Esophagus muscularis mucosa (tissue), 4 donors: ENCODE results near the gene DBNDD2.

Experiments
- EP300 ChIP-seq: sonication (generic); formaldehyde crosslinking; IDR thresholded peaks from one replicate; pipeline ENCODE4 v1.6.1; 2017; ENCODE audit warnings: antibody characterized with exemption
- POLR2A ChIP-seq: fragments of 450-650 bp; IDR thresholded peaks from one replicate; pipeline ENCODE4 v1.6.1; 2017; ENCODE audit warnings: antibody characterized with exemption, moderate library complexity, mild to moderate bottlenecking, low read depth
- TF ChIP-seq, protein P1 (sequence below), 3 experiments: fragments of 200-600 bp in 2 of 3; fragments of 450-650 bp in 1 of 3; sonication (generic) in 2 of 3; IDR thresholded peaks; one replicate each; pipeline ENCODE4 v1.5.1; 2017 to 2019; ENCODE audit warnings: antibody characterized with exemption in 3 of 3, mild to moderate bottlenecking in 2 of 3, moderate library complexity in 1 of 3

DNA sequence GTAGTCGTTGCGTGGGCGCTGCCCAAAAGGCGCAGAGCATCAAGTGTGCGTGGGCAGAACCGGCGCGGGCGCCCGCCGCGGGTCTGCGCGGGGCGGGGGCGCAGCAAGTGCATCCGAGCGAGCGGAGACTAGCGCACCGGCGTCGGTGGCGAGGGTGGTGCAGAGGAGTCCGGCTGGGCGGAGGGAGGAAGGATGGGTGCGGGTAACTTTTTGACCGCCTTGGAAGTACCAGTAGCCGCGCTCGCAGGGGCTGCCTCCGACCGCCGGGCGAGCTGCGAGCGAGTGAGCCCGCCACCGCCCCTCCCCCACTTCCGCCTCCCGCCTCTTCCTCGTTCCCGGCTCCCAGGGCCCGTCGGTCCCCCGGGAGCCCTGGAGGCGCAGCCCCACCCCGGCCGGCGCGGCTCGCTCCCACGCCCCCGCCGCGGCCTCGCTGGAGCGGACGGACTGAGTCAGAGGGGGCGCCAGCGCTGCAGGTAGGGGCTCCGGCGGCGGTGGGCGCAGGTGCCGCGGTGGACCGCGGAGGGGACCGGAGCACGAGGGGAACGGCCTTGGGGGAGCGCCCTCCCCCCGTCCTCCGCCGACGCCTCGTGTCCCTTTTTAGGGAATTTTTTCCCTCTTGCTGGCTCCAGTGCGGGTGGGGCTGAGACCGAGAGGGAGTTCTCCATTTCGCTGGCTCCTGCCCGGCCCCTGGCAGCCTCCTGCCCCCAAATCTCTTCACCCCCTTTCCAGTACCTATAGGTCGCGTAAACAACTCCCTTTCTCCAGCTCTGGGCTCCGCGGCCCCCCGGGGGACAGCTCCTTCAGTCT is 1.6 kb upstream of the DBNDD2 start:
- TF ChIP-seq, protein P1, sequence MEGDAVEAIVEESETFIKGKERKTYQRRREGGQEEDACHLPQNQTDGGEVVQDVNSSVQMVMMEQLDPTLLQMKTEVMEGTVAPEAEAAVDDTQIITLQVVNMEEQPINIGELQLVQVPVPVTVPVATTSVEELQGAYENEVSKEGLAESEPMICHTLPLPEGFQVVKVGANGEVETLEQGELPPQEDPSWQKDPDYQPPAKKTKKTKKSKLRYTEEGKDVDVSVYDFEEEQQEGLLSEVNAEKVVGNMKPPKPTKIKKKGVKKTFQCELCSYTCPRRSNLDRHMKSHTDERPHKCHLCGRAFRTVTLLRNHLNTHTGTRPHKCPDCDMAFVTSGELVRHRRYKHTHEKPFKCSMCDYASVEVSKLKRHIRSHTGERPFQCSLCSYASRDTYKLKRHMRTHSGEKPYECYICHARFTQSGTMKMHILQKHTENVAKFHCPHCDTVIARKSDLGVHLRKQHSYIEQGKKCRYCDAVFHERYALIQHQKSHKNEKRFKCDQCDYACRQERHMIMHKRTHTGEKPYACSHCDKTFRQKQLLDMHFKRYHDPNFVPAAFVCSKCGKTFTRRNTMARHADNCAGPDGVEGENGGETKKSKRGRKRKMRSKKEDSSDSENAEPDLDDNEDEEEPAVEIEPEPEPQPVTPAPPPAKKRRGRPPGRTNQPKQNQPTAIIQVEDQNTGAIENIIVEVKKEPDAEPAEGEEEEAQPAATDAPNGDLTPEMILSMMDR (IDR thresholded peaks at IDR 0.05), result peak in 1 of 3 experiments; percentile 3
- TF ChIP-seq EP300, result no peak
- no peak for TF ChIP-seq POLR2A
